ENCODE measurements around the gene AKR1C1.

AKR1C1 gene

GRCh38 chr10:4977025-4977424 is 13.8 kb downstream of the AKR1C1 start:
- no peak overlapping the region for H3K4me3 ChIP-seq (replicated peaks in 1 of 2; ENCODE audit: low read depth in 2 of 2, low read length in 2 of 2)
- no peak for TF ChIP-seq CTCF (IDR thresholded peaks at IDR 0.05; ENCODE audit: low read depth, low read length)
- DNase-seq (ENCODE audit: low read depth in 2 of 2): no peak

GRCh38 chr10:4978870-4979269 is 15.7 kb downstream of the AKR1C1 start:
- DNase-seq (ENCODE audit: low read depth in 2 of 2): no peak
- H3K4me3 ChIP-seq (replicated peaks in 1 of 2; ENCODE audit: low read depth in 2 of 2, low read length in 2 of 2): no peak overlapping the region
- no peak for TF ChIP-seq CTCF (IDR thresholded peaks at IDR 0.05; ENCODE audit: low read depth, low read length)

GRCh38 chr10:4980793-4981192 is 17.6 kb downstream of the AKR1C1 start:
- no peak overlapping the region for H3K4me3 ChIP-seq (replicated peaks in 1 of 2; ENCODE audit: low read depth in 2 of 2, low read length in 2 of 2)
- TF ChIP-seq CTCF (IDR thresholded peaks at IDR 0.05; ENCODE audit: low read depth, low read length): no peak
- no peak for DNase-seq (ENCODE audit: low read depth in 2 of 2)

- no peak overlapping the region for H3K4me3 ChIP-seq (replicated peaks in 1 of 2; ENCODE audit: low read depth in 2 of 2, low read length in 2 of 2)
- peak; percentile 53 for TF ChIP-seq CTCF (IDR thresholded peaks at IDR 0.05; ENCODE audit: low read depth, low read length)
- DNase-seq (ENCODE audit: low read depth in 2 of 2): peak; percentile 64 to 67
These were observed 18.7 kb downstream of the AKR1C1 start for GRCh38 chr10:4981722-4982471.

GRCh38 chr10:4982764-4983226 is 19.6 kb downstream of the AKR1C1 start:
- DNase-seq (ENCODE audit: low read depth in 2 of 2): peak; percentile 39 to 53
- no peak for TF ChIP-seq CTCF (IDR thresholded peaks at IDR 0.05; ENCODE audit: low read depth, low read length)
- H3K4me3 ChIP-seq (replicated peaks in 1 of 2; ENCODE audit: low read depth in 2 of 2, low read length in 2 of 2): no peak overlapping the region

GRCh38 chr10:4983615-4984216 is 20.5 kb downstream of the AKR1C1 start:
- no peak overlapping the region for H3K4me3 ChIP-seq (replicated peaks in 1 of 2; ENCODE audit: low read depth in 2 of 2, low read length in 2 of 2)
- no peak for DNase-seq (ENCODE audit: low read depth in 2 of 2)
- TF ChIP-seq CTCF (IDR thresholded peaks at IDR 0.05; ENCODE audit: low read depth, low read length): no peak
